Activated CD4-positive, CD25-positive, alpha-beta regulatory T cell treated with anti-CD3 and anti-CD28 coated beads, Interleukin-2, amount 50 U/mL, for 72 hours (primary cell): ENCODE measurements around the gene MRPL9.

Experiments used
- DNase-seq: peaks from one replicate; pipeline ENCODE4 v3.0.0; 2021

The MRPL9 gene

DNA sequence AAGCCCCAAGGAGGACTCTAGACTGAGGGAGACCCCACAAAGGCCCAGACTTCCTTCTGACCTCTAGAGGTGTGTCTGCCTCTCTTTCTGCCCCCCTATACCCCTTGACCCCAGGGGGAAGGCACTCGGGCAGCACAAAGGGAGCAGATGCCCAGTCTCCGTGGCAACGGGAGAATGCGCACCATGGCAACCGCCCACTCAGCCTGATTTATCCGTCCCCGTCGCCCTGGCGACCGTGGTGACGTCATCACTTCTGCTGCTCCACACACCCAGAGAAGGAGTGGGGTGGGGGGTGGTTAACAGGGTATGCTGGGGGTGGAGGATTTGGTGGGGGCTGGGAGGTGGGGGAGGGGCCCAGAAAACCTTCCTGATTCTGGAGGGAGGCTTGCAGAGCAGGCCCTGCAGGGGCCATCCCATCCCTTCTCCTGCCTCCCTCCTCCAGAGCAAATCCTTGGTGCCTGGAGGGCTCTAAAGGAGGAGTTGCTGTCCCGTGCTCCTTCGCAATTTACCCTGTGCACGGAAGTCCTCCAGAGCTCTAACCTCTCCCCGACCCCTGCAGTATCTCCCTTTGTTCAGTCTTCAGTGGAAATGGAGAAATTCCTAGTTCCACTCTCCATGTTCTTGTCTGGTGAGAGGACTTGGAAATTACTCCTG is 53.0 kb downstream of the MRPL9 start:
- no peak for DNase-seq
